AG04449 (cell line): ENCODE data around the gene RAPGEF5.

Experiments used
- CTCF ChIA-PET: fragments of 350-600 bp; formaldehyde crosslinking; extraction: SDS; loops from one replicate; lab custom pipeline; 2021; ENCODE audit warnings: antibody characterized with exemption; lab: Yijun Ruan, JAX
- POLR2A ChIA-PET: fragments of 400-600, 350-600 bp; formaldehyde crosslinking; extraction: SDS; loops from one replicate; lab custom pipeline; 2020; ENCODE audit warnings: antibody characterized with exemption, inconsistent platforms; lab: Yijun Ruan, JAX
- DNase-seq: peaks from one replicate; pipeline ENCODE4 v3.0.0-alpha.2; 2010; ENCODE audit warnings: low read depth, low spot score
- H3K4me3 ChIP-seq: 2 replicates; pipeline ENCODE4 v1.5.1; 2011; ENCODE audit warnings: low read depth, mild to moderate bottlenecking, control low read depth, low read length
- CTCF ChIP-seq: IDR thresholded peaks from one replicate; pipeline ENCODE4 v1.5.1; 2011; ENCODE audit warnings: mild to moderate bottlenecking, moderate library complexity, low read length, control low read depth, inconsistent platforms; ENCODE audit not compliant: insufficient read depth; ENCODE audit errors: missing control alignments

Gene RAPGEF5

GRCh38 chr7:22194658-22195273, 162.2 kb downstream of the RAPGEF5 start:
- POLR2A ChIA-PET, result no interaction called here
- DNase-seq, result no peak

GRCh38 chr7:22193450-22193983, 163.4 kb downstream of the RAPGEF5 start:
- no peak for DNase-seq

More at GRCh38 chr7:22194658-22195273, 162.2 kb downstream of the RAPGEF5 start:
- H3K4me3 ChIP-seq, result no peak overlapping the region
- CTCF ChIA-PET, result no interaction called here
- no peak for TF ChIP-seq CTCF

GRCh38 chr7:22192801-22193200, 164.2 kb downstream of the RAPGEF5 start:
- H3K4me3 ChIP-seq, result no peak overlapping the region
- ChIA-PET POLR2A (no interaction called here), CTCF (interaction anchor here (1.1 kb wide), 1 partner anchor 82 kb away, joined by 3 read pairs; no protein-coding TSS in a partner anchor)
- DNase-seq, result no peak
- no peak for TF ChIP-seq CTCF

More at GRCh38 chr7:22193450-22193983, 163.4 kb downstream of the RAPGEF5 start:
- POLR2A ChIA-PET, result no interaction called here
- no peak for TF ChIP-seq CTCF
- CTCF ChIA-PET, result interaction anchor here (1.0 to 1.1 kb wide), 2 partner anchors 12 to 82 kb away, joined by 3 read pairs; no protein-coding TSS in a partner anchor
- peak overlapping the region; percentile 7; the same call in 1 of the 2 replicates for H3K4me3 ChIP-seq

GRCh38 chr7:22190736-22191135, 166.2 kb downstream of the RAPGEF5 start:
- CTCF ChIA-PET, result no interaction called here
- DNase-seq, result no peak
- H3K4me3 ChIP-seq, result no peak overlapping the region
- POLR2A ChIA-PET, result no interaction called here
- no peak for TF ChIP-seq CTCF

- DNase-seq, result no peak
- TF ChIP-seq CTCF, result no peak
- H3K4me3 ChIP-seq, result no peak overlapping the region
- ChIA-PET POLR2A (no interaction called here), CTCF (no interaction called here)
These were observed 167.2 kb downstream of the RAPGEF5 start for GRCh38 chr7:22189741-22190140.

- ChIA-PET CTCF (no interaction called here), POLR2A (no interaction called here)
- no peak for TF ChIP-seq CTCF
- DNase-seq, result no peak
- H3K4me3 ChIP-seq, result no peak overlapping the region
These were observed 167.7 kb downstream of the RAPGEF5 start for GRCh38 chr7:22189230-22189629.
